Aorta (tissue), 5 donors: Measurements from ENCODE around the gene IDH3A. TPM values are rescaled to one million over a fixed set of nuclear protein-coding genes. Genes with fewer than 3 reads are reported as not detected.

Experiments used
- ATAC-seq: fragments of 200-7000 bp; cut with Tn5 transposase; one replicate; pipeline ENCODE4 v1.9.1; 2022; ENCODE audit warnings: moderate library complexity; ENCODE audit not compliant: low FRiP score
- DNase-seq, 2 donors: peaks; one replicate each; pipeline ENCODE4 v3.0.0-alpha.2; 2020
- H3K27ac ChIP-seq, 2 donors: one replicate each; pipeline ENCODE4 v1.5.1; 2013; ENCODE audit warnings: low read length in 2 of 2, mild to moderate bottlenecking in 2 of 2, moderate library complexity in 2 of 2, control low read depth in 1 of 2, inconsistent platforms in 1 of 2, low read depth in 1 of 2
- H3K27me3 ChIP-seq, 2 donors: one replicate each; pipeline ENCODE4 v1.6.1; 2013; ENCODE audit warnings: control low read depth in 1 of 2, low read length in 1 of 2, mild to moderate bottlenecking in 1 of 2, moderate library complexity in 1 of 2; ENCODE audit not compliant: insufficient read depth in 2 of 2, control insufficient read depth in 1 of 2
- H3K36me3 ChIP-seq, 2 donors: one replicate each; pipeline ENCODE4 v1.6.1; 2013; ENCODE audit warnings: control low read depth in 1 of 2, low read length in 1 of 2, mild to moderate bottlenecking in 1 of 2; ENCODE audit not compliant: insufficient read depth in 2 of 2, control insufficient read depth in 1 of 2
- H3K4me1 ChIP-seq, 2 donors: one replicate each; pipeline ENCODE4 v1.6.1; 2013; ENCODE audit warnings: low read length in 2 of 2, control low read depth in 1 of 2, mild to moderate bottlenecking in 1 of 2, moderate library complexity in 1 of 2; ENCODE audit not compliant: insufficient read depth in 2 of 2, control insufficient read depth in 1 of 2
- H3K4me3 ChIP-seq, 2 donors: one replicate each; pipeline ENCODE4 v1.5.1; 2013; ENCODE audit warnings: low read length in 2 of 2, control low read depth in 1 of 2, mild to moderate bottlenecking in 1 of 2
- H3K9me3 ChIP-seq: one replicate; pipeline ENCODE4 v1.6.1; 2013; ENCODE audit warnings: mild to moderate bottlenecking, low read length; ENCODE audit not compliant: control insufficient read depth
- WGBS, 2 donors: extraction: QIAGEN DNeasy Blood & Tissue Kit; methylation state at CpG; one replicate each; pipeline ENCODE4 v1.1.7; 2013; 5-methylcytosine and 5-hydroxymethylcytosine counted together
- intact Hi-C, 2 donors: fragments of 100-400 bp; cut with DNase I; formaldehyde crosslinking; loops; one replicate each; pipeline versions ENCODE4 v1.14.2 to v1.15.0; 2022
- polyA plus RNA-seq, 2 donors: library from polyadenylated mRNA; stranded (reverse); fragments of 200-250 nt; gene quantifications; one replicate each; pipeline ENCODE4 v1.2.3, GENCODE V29; 2013
- total RNA-seq, 2 donors: library from RNA; stranded (reverse); fragmentation: NEBNext Ultra II Directional; extraction: Animal tissue kit (Norgen Biotek cat#: 25700); gene quantifications; one replicate each; pipeline ENCODE4 v1.2.1, GENCODE V29; 2021
- donor health status: healthy with polysubstance abuse.
- donor health status: Bipolar disorder and iron deficiency.
- donor health status: DM: no; HTN: no; CAD: no.
- donor health status: DM: no; HTN: no; CAD: no.
- donor health status: DM: yes; HTN: yes; CAD: no.

IDH3A gene
- total and polyA plus RNA-seq, 4 donors, result 36.7 to 99.3 (median 64.5) TPM

GRCh38 chr15:78170848-78171773 lies 21.9 kb downstream of the IDH3A start:
- ATAC-seq, result no peak
- Histone ChIP-seq H3K27me3 (no peaks in the 10 kb centered on the region), H3K27ac (no peak overlapping the region), H3K4me3 (no peak overlapping the region), H3K36me3 (peaks cover 3 to 17% of the 10 kb centered on the region in 2 donors), H3K4me1 (no peaks in the 10 kb centered on the region), H3K9me3 (peaks cover 2% of the 10 kb centered on the region)
- intact Hi-C loops, result no loop called here
- no peak for DNase-seq
- WGBS, 2 donors, result 91% methylated on average over 17 of the region's 17 CpGs

GRCh38 chr15:78171864-78172472 lies 22.8 kb downstream of the IDH3A start:
- H3K27ac ChIP-seq, result no peak overlapping the region
- no peaks in the 10 kb centered on the region for H3K27me3 ChIP-seq
- H3K4me3 ChIP-seq, result no peak overlapping the region
- no peaks in the 10 kb centered on the region for H3K4me1 ChIP-seq
- intact Hi-C loops, result no loop called here
- ATAC-seq (no peak), DNase-seq (no peak)
- H3K9me3 ChIP-seq, result peaks cover 2% of the 10 kb centered on the region
- peaks cover 3 to 16% of the 10 kb centered on the region in 2 donors for H3K36me3 ChIP-seq
- 98% methylated on average over 9 of the region's 9 CpGs for WGBS, 2 donors

GRCh38 chr15:78174401-78174800 lies 25.2 kb downstream of the IDH3A start:
- DNase-seq (no peak), ATAC-seq (no peak)
- H3K27ac ChIP-seq, result no peak overlapping the region
- intact Hi-C loops, result no loop called here
- H3K27me3 ChIP-seq, result no peaks in the 10 kb centered on the region
- peaks cover 3 to 16% of the 10 kb centered on the region in 2 donors for H3K36me3 ChIP-seq
- WGBS, 2 donors, result 81 to 87% methylated on average over 9 of the region's 9 CpGs
- H3K4me3 ChIP-seq, result no peak overlapping the region
- H3K9me3 ChIP-seq, result peaks cover 2% of the 10 kb centered on the region
- H3K4me1 ChIP-seq, result no peaks in the 10 kb centered on the region

GRCh38 chr15:78175330-78175729 lies 26.2 kb downstream of the IDH3A start:
- 12 to 48% methylated on average over 2 of the region's 2 CpGs for WGBS, 2 donors
- intact Hi-C loops, result no loop called here
- no peak for DNase-seq

GRCh38 chr15:78177447-78177873 lies 28.3 kb downstream of the IDH3A start:
- 26 to 31% methylated on average over 12 of the region's 12 CpGs for WGBS, 2 donors
- no peak for ATAC-seq
- Histone ChIP-seq H3K4me1 (no peaks in the 10 kb centered on the region), H3K9me3 (no peaks in the 10 kb centered on the region), H3K27ac (no peak overlapping the region), H3K36me3 (peaks cover 0 to 2% of the 10 kb centered on the region in 2 donors), H3K4me3 (no peak overlapping the region), H3K27me3 (no peaks in the 10 kb centered on the region)
- intact Hi-C loops, result no loop called here
- DNase-seq, result no peak

More at GRCh38 chr15:78175330-78175729, 26.2 kb downstream of the IDH3A start:
- H3K27me3 ChIP-seq, result no peaks in the 10 kb centered on the region
- ATAC-seq, result no peak
- no peak overlapping the region for H3K27ac ChIP-seq
- H3K4me3 ChIP-seq, result no peak overlapping the region
- H3K9me3 ChIP-seq, result peaks cover 2% of the 10 kb centered on the region
- H3K36me3 ChIP-seq, result peaks cover 0 to 16% of the 10 kb centered on the region in 2 donors
- H3K4me1 ChIP-seq, result no peaks in the 10 kb centered on the region

GRCh38 chr15:78178064-78178463 lies 28.9 kb downstream of the IDH3A start:
- H3K27ac ChIP-seq, result no peak overlapping the region
- H3K4me3 ChIP-seq, result no peak overlapping the region
- DNase-seq, result no peak
- no peaks in the 10 kb centered on the region for H3K4me1 ChIP-seq
- no peaks in the 10 kb centered on the region for H3K27me3 ChIP-seq
- H3K9me3 ChIP-seq, result no peaks in the 10 kb centered on the region
- no peak for ATAC-seq
- H3K36me3 ChIP-seq, result no peaks in the 10 kb centered on the region
- intact Hi-C loops, result no loop called here
- WGBS, 2 donors, result 85% methylated on average over 6 of the region's 6 CpGs

GRCh38 chr15:78179286-78179840 lies 30.2 kb downstream of the IDH3A start:
- no peaks in the 10 kb centered on the region for H3K27me3 ChIP-seq
- no peaks in the 10 kb centered on the region for H3K9me3 ChIP-seq
- no peak overlapping the region for H3K4me3 ChIP-seq
- 88 to 91% methylated on average over 12 of the region's 12 CpGs for WGBS, 2 donors
- no peaks in the 10 kb centered on the region for H3K4me1 ChIP-seq
- intact Hi-C loops, result no loop called here
- H3K27ac ChIP-seq, result no peak overlapping the region
- ATAC-seq (no peak), DNase-seq (no peak)
- H3K36me3 ChIP-seq, result no peaks in the 10 kb centered on the region

GRCh38 chr15:78179906-78180305 lies 30.7 kb downstream of the IDH3A start:
- no peaks in the 10 kb centered on the region for H3K9me3 ChIP-seq
- H3K4me3 ChIP-seq, result no peak overlapping the region
- H3K27me3 ChIP-seq, result no peaks in the 10 kb centered on the region
- DNase-seq (no peak), ATAC-seq (no peak)
- WGBS, 2 donors, result 87 to 88% methylated on average over 5 of the region's 5 CpGs
- H3K4me1 ChIP-seq, result no peaks in the 10 kb centered on the region
- no peaks in the 10 kb centered on the region for H3K36me3 ChIP-seq
- intact Hi-C loops, result no loop called here
- no peak overlapping the region for H3K27ac ChIP-seq
